Fibroblast of villous mesenchyme (primary cell): ENCODE measurements around the gene AMFR. TPM values are rescaled to one million over a fixed set of nuclear protein-coding genes. Genes with fewer than 3 reads are reported as not detected.
"Not testable (repeated sequence)": the region's sequence is repeated elsewhere in the genome, so short reads cannot be mapped to it uniquely, and the experiment has no call there.

ENCODE experiments used
- DNase-seq: peaks from one replicate; pipeline ENCODE4 v3.0.0-alpha.2; 2010; ENCODE audit warnings: low read depth
- H3K4me3 ChIP-seq: 2 replicates; pipeline ENCODE4 v1.5.1; 2011; ENCODE audit warnings: low read depth, mild to moderate bottlenecking, low read length
- CTCF ChIP-seq: IDR thresholded peaks from 2 replicates; pipeline ENCODE4 v1.5.1; 2012; ENCODE audit warnings: low read depth, mild to moderate bottlenecking, low read length; ENCODE audit not compliant: insufficient read depth
- total RNA-seq: library from RNA; depleted of rRNA; stranded (reverse); fragments of >200 nt; gene quantifications from 2 replicates; pipeline ENCODE4 v1.2.3, GENCODE V29; 2012

Gene AMFR
- total RNA-seq, 1 donor, result 302 TPM

DNA sequence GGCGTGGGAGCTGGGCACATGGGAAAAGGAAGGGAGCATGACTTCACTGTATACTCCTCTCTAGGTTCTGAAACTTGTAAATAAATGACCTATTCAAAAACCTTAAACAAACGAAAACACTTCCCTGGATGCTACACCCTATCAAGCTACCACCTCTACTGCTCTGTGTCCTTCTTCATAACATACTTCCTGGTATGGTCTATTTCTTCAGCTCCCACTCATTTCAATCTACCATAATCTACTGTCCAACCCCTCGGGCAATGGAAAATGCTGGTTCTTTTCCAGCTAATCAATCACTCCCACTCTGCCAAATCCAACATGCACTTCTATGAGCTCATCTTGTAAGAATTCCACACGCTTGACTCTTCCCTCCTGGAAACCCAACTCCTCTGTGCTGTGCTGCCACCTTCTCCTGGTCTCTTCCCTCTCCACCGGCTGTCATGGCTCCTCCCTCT lies 42.4 kb downstream of the AMFR start:
- H3K4me3 ChIP-seq, result no peak overlapping the region
- TF ChIP-seq CTCF, result no peak
- peak; percentile 22 for DNase-seq

GRCh38 chr16:56382459-56382858 lies 42.9 kb downstream of the AMFR start:
- H3K4me3 ChIP-seq, result no peak overlapping the region
- no peak for TF ChIP-seq CTCF
- peak; percentile 27 for DNase-seq

- not testable (repeated sequence) for DNase-seq, H3K4me3 ChIP-seq
These were observed 44.4 kb downstream of the AMFR start for GRCh38 chr16:56380778-56381485.

DNA sequence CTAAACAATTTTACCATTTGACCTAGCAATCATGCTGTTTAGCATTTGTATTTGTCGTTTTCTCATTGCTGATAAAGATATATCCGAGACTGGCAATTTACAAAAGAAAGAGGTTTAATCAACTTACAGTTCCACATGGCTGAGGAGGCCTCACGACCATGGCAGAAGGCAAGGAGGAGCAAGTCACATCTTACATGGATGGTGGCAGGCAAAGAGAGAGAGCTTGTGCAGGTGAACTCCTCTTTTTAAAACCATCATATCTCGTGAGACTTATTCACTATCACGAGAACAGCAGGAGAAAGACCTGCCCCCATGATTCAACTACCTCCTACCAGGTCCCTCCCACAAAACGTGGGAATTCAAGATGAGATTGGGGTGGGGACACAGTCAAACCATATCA lies 46.3 kb downstream of the AMFR start:
- not testable (repeated sequence) for DNase-seq, H3K4me3 ChIP-seq

DNA sequence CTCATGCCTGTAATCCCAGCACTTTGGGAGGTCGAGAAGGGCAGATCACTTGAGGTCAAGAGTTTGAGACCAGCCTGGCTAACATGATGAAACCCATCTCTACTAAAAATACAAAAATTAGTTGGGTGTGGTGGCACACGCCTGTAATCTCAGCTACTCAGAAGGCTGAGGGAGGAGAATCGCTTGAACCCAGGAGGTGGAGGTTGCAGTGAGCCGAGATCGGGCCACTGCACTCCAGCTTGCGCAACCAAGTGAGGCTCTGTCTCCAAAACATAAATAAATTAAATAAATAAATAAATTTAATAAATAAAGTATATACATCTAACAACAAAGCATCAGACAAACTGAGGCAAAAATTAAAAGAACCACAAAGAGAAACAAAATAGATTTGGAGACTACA lies 49.6 kb downstream of the AMFR start:
- not testable (repeated sequence) for H3K4me3 ChIP-seq, DNase-seq

- DNase-seq, result no peak
- TF ChIP-seq CTCF, result no peak
- no peak overlapping the region for H3K4me3 ChIP-seq
These were observed 52.3 kb downstream of the AMFR start for GRCh38 chr16:56373003-56373402.

DNA sequence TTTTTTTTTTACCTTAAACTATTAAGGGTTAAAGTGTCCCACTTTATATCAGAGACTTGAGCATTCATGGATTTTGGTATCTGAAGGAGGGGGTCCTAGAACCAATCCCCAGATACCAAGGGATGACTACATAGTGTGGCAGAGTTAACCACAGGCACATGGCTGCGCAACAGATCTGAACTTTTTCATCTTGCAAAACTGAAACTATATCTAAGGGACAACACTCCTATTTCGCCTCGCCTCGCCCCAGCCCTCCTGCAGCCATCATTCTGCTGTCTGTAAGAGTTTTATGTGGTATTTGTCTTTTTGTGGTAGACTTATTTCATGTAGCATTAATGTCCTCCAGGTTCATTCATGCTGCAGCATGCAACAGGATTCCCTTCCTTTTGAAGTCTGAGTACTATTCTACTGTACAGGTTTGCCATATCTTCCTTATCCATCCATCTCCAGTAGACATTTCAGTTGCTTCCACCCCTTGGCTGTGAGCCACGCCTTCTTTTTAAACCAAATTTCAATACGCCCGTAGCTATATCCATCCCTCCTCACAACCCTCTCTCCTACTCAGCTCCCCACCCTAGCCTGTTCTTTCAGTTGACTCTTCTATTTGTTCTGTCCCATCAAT lies 53.2 kb downstream of the AMFR start:
- no peak for TF ChIP-seq CTCF
- H3K4me3 ChIP-seq, result no peak overlapping the region
- peak; percentile 17 for DNase-seq

DNA sequence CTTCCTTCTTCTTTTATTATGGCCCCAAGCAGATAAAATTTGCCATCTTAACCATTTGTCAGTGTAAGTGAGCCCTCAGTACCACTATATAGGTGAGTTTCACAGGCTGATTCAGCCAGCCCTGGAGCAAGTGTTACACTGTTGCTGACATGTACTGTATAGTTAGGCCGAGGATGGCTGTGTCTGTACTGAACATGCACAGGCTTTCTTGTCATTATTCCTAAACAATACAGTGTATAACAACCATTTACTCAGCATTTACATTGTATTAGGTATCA lies 53.7 kb downstream of the AMFR start:
- no peak for DNase-seq
- H3K4me3 ChIP-seq, result no peak overlapping the region
- TF ChIP-seq CTCF, result no peak
